ENCODE measurements around the gene SON.
A peak's percentile ranks its signal among the peaks of the same experiment; 100 is the strongest.

SON gene

DNA sequence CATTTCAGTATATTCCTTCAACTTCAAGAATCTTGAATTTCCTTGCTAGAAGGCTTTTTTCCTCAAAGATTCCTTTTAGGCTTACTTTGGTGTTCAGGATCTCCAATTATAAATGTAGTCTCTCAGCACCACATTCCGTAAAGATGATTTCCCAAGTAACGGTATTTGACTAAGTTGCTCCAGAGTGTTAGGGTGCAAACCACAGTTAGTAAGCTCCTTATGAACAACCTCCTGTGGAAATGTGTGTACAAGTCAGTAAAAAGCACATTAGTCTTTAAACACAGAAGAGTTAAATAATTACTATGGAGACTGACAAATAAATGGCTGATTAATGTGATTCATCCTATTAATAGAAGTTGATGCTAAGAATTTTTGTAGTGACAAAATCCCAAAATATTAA lies 35.4 kb downstream of the SON start:
- no peak overlapping the region for H3K27ac ChIP-seq
- in situ Hi-C loops (cut with HindIII; ENCODE audit: low pct_ligation_motif_present, low sequenced_read_pairs): no loop called here

DNA sequence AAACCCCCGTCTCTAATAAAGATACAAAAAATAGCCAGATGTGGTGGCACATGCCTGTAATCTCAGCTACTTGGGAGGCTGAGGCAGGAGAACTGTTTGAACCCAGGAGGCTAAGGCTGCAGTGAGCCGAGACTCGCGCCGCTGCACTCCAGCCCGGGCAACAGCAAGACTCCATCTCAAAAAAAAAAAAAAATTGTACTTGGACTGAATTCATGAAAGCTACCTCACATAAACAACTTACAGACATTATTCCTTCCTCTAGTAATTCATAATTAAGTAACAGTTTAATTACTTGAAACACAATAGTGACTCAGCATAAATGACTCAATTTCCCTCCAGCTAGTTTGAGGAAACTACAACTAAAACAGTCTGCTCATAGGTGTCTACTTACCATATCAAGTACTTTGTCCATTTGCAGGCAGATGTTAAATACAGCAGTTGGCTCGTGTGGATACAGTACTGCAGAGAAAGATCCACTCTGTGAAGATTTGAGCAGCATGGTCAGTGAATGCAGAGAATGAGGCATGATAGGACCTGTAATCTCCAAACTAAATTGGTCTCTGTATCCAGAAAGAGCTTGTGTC lies 36.2 kb downstream of the SON start:
- in situ Hi-C loops (cut with HindIII; ENCODE audit: low pct_ligation_motif_present, low sequenced_read_pairs): no loop called here
- TF ChIP-seq, protein P1, sequence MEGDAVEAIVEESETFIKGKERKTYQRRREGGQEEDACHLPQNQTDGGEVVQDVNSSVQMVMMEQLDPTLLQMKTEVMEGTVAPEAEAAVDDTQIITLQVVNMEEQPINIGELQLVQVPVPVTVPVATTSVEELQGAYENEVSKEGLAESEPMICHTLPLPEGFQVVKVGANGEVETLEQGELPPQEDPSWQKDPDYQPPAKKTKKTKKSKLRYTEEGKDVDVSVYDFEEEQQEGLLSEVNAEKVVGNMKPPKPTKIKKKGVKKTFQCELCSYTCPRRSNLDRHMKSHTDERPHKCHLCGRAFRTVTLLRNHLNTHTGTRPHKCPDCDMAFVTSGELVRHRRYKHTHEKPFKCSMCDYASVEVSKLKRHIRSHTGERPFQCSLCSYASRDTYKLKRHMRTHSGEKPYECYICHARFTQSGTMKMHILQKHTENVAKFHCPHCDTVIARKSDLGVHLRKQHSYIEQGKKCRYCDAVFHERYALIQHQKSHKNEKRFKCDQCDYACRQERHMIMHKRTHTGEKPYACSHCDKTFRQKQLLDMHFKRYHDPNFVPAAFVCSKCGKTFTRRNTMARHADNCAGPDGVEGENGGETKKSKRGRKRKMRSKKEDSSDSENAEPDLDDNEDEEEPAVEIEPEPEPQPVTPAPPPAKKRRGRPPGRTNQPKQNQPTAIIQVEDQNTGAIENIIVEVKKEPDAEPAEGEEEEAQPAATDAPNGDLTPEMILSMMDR (IDR thresholded peaks at IDR 0.05; ENCODE audit: low read depth, low read length, missing control alignments): no peak
- Histone ChIP-seq H3K27me3 (replicated peaks) (no peaks in the 10 kb centered on the region), H3K27ac (no peak overlapping the region), H3K4me3 (ENCODE audit: low read depth, low read length) (no peak overlapping the region), H3K36me3 (replicated peaks) (peaks cover 28% of the 10 kb centered on the region)
- no peak for DNase-seq

More for the DNA sequence above, 35.4 kb downstream of the SON start:
- Histone ChIP-seq H3K4me3 (ENCODE audit: low read depth, low read length) (no peak overlapping the region), H3K27me3 (replicated peaks) (no peaks in the 10 kb centered on the region), H3K36me3 (replicated peaks) (peaks cover 35% of the 10 kb centered on the region)
- no peak for DNase-seq
- TF ChIP-seq, protein P1 (IDR thresholded peaks at IDR 0.05; ENCODE audit: low read depth, low read length, missing control alignments): no peak

DNA sequence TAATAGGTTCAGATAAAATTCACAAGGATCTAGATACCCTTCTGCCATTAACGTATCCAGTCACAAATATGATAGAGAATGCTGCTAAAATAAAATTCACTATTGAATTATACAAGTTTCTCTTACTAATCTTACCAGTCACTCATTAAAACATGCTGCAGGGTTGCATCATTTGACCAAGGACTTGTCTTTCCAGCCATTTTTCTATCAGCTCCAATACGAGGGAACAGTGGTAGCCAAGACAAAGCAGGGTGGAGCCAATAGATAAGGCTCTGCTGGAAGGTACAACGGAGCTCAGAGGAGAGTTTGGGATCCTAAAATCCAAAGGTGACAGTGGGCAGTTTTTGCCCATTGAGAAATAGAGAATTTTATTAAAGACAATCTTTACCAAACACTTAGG lies 41.6 kb downstream of the SON start:
- TF ChIP-seq, protein P1 (IDR thresholded peaks at IDR 0.05; ENCODE audit: low read depth, low read length, missing control alignments): no peak
- in situ Hi-C loops (cut with HindIII; ENCODE audit: low pct_ligation_motif_present, low sequenced_read_pairs): no loop called here
- no peaks in the 10 kb centered on the region for H3K27me3 ChIP-seq (replicated peaks)

DNA sequence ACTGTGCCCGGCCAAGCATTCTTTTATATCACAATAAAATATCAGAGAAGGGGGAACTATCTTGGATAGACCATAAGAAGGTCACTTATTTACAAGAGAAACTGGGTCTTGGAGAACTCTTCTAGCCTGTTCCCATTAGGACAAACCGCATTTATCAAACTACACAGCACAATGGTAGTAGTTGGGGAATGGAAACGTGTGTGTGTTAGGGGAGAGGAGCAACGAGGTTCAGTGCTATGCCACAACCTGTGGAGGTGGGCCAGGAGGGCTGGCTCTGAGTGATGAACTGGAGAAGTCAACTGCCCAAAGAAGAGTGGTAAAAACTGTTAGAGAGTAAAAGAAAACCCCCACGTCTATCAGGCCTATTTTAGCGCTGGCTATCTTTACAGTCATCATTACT lies 44.1 kb downstream of the SON start:
- TF ChIP-seq, protein P1 (IDR thresholded peaks at IDR 0.05; ENCODE audit: low read depth, low read length, missing control alignments): no peak
- in situ Hi-C loops (cut with HindIII; ENCODE audit: low pct_ligation_motif_present, low sequenced_read_pairs): no loop called here
- Histone ChIP-seq H3K27ac (no peak overlapping the region), H3K27me3 (replicated peaks) (no peaks in the 10 kb centered on the region), H3K4me3 (ENCODE audit: low read depth, low read length) (peak overlapping the region; percentile 20), H3K36me3 (replicated peaks) (no peaks in the 10 kb centered on the region)
- DNase-seq: no peak

More for the DNA sequence above, 41.6 kb downstream of the SON start:
- Histone ChIP-seq H3K27ac (no peak overlapping the region), H3K36me3 (replicated peaks) (peaks cover 4% of the 10 kb centered on the region), H3K4me3 (ENCODE audit: low read depth, low read length) (no peak overlapping the region)
- DNase-seq: no peak

DNA sequence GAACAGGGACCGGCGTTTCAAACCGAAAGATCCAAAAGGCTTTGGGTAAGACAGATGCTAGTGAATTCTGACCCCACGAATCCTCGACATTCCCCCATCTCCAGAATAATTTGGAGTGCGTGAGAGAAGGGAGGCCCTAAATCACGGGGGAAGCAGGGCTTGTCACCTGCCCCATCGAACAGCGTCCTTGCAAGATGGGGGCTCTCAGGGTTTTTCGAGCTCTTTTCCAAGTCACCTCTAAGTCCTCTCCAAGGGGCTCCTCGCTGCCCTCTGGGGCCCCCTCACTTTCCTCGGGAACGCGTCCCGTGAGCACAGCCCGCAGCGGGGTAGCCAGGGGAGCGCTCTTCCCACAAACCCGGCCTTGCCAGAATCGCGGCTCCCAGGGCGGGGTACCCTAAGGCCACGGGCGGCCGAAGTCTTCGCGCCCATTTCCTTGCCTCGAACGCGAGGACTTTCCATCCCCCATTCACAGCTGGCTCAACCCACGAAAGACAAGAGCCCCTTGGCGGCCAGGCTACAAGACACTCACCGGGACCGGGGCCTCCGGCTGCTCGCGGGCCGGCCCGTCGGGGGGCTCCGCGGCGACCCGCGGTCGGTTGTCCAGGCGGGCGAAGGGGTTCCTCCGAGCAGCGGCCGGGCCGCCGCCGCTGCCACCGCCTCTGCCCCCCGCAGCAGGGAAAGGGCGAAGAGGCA lies 45.1 kb downstream of the SON start:
- TF ChIP-seq, protein P1 (IDR thresholded peaks at IDR 0.05; ENCODE audit: low read depth, low read length, missing control alignments): no peak
- Histone ChIP-seq H3K4me3 (ENCODE audit: low read depth, low read length) (peak overlapping the region; percentile 86), H3K27me3 (replicated peaks) (no peaks in the 10 kb centered on the region), H3K36me3 (replicated peaks) (no peaks in the 10 kb centered on the region), H3K27ac (peak overlapping the region; percentile 81)
- peak; percentile 10 for DNase-seq
- in situ Hi-C loops (cut with HindIII; ENCODE audit: low pct_ligation_motif_present, low sequenced_read_pairs): no loop called here

Data from brain microvascular endothelial cell (primary cell).